ENCODE results near the gene CACNB4.

DNA sequence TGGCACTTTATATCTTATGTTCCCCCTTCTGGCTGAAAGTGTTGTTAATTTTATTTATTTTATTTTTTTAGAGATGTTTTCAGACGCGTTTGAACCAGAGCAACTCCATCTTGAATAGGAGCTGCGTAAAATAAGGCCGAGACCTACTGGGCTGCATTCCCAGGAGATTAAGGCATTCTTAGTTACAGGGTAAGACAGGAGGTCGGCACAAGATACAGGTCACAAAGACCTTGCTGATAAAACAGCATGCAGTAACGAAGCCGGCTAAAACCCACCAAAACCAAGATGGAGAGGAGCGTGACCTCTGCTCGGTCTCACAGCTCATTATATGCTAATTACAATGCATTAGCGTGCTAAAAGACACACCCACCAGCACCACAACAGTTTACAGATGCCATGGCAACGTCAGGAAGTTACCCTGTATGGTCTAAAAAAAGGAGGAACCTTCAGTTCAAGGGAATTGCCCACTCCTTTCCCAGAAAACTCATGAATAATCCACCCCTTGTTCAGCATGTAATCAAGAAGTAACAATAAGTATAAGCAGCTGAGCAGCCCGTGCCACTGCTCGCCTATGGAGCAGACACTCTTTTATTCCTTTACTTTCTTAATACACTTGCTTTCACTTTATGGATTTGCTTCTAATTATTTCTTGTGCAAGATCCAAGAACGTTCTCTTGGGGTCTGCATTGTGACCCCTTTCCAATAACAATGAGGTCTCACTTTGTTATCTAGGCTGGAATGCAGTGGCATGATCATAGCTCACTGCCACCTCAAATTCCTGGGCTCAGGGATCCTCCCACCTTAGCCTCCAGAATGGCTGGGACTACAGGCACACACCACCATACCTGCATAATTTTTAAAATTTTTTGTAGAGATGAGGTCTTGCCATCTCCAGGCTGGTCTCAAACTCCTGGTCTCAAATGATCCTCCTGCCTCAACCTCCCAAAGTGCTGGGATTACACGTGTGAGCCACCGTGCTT is 55.9 kb downstream of the CACNB4 start:
- TF ChIP-seq, protein P1, sequence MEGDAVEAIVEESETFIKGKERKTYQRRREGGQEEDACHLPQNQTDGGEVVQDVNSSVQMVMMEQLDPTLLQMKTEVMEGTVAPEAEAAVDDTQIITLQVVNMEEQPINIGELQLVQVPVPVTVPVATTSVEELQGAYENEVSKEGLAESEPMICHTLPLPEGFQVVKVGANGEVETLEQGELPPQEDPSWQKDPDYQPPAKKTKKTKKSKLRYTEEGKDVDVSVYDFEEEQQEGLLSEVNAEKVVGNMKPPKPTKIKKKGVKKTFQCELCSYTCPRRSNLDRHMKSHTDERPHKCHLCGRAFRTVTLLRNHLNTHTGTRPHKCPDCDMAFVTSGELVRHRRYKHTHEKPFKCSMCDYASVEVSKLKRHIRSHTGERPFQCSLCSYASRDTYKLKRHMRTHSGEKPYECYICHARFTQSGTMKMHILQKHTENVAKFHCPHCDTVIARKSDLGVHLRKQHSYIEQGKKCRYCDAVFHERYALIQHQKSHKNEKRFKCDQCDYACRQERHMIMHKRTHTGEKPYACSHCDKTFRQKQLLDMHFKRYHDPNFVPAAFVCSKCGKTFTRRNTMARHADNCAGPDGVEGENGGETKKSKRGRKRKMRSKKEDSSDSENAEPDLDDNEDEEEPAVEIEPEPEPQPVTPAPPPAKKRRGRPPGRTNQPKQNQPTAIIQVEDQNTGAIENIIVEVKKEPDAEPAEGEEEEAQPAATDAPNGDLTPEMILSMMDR (IDR thresholded peaks at IDR 0.05 in 2 of 3, conservative IDR thresholded peaks at IDR 0.05 in 1 of 3; ENCODE audit: borderline replicate concordance in 1 of 3, insufficient read depth in 1 of 3, low read depth in 2 of 3, low read length in 2 of 3), result no peak
- TF ChIP-seq TCF7L2 (IDR thresholded peaks at IDR 0.05; ENCODE audit: borderline replicate concordance, extremely low read depth, insufficient read depth, insufficient read length) (no peak), RAD21 (IDR thresholded peaks at IDR 0.05; ENCODE audit: low read depth) (no peak), EGR1 (IDR thresholded peaks at IDR 0.05; ENCODE audit: low read depth) (no peak), POLR2A (IDR thresholded peaks at IDR 0.05; ENCODE audit: borderline replicate concordance, extremely low read depth, insufficient read depth, insufficient read length) (no peak), EZH2phosphoT487 (IDR thresholded peaks at IDR 0.05; ENCODE audit: borderline replicate concordance) (no peak), ZNF274 (IDR thresholded peaks at IDR 0.05; ENCODE audit: low read depth, low read length) (no peak), YY1 (IDR thresholded peaks at IDR 0.05; ENCODE audit: extremely low read depth, insufficient replicate concordance, low read depth, low read length) (no peak), EZH2 (IDR thresholded peaks at IDR 0.05) (no peak), POLR2AphosphoS5 (IDR thresholded peaks at IDR 0.05; ENCODE audit: low read depth, low read length) (no peak), ELF1 (IDR thresholded peaks at IDR 0.05; ENCODE audit: borderline replicate concordance, low read depth) (no peak)
- TF ChIP-seq, protein P2, sequence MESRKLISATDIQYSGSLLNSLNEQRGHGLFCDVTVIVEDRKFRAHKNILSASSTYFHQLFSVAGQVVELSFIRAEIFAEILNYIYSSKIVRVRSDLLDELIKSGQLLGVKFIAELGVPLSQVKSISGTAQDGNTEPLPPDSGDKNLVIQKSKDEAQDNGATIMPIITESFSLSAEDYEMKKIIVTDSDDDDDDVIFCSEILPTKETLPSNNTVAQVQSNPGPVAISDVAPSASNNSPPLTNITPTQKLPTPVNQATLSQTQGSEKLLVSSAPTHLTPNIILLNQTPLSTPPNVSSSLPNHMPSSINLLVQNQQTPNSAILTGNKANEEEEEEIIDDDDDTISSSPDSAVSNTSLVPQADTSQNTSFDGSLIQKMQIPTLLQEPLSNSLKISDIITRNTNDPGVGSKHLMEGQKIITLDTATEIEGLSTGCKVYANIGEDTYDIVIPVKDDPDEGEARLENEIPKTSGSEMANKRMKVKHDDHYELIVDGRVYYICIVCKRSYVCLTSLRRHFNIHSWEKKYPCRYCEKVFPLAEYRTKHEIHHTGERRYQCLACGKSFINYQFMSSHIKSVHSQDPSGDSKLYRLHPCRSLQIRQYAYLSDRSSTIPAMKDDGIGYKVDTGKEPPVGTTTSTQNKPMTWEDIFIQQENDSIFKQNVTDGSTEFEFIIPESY (IDR thresholded peaks at IDR 0.05; ENCODE audit: extremely low read depth, insufficient replicate concordance, low read length), result no peak
- TF ChIP-seq, protein P3, sequence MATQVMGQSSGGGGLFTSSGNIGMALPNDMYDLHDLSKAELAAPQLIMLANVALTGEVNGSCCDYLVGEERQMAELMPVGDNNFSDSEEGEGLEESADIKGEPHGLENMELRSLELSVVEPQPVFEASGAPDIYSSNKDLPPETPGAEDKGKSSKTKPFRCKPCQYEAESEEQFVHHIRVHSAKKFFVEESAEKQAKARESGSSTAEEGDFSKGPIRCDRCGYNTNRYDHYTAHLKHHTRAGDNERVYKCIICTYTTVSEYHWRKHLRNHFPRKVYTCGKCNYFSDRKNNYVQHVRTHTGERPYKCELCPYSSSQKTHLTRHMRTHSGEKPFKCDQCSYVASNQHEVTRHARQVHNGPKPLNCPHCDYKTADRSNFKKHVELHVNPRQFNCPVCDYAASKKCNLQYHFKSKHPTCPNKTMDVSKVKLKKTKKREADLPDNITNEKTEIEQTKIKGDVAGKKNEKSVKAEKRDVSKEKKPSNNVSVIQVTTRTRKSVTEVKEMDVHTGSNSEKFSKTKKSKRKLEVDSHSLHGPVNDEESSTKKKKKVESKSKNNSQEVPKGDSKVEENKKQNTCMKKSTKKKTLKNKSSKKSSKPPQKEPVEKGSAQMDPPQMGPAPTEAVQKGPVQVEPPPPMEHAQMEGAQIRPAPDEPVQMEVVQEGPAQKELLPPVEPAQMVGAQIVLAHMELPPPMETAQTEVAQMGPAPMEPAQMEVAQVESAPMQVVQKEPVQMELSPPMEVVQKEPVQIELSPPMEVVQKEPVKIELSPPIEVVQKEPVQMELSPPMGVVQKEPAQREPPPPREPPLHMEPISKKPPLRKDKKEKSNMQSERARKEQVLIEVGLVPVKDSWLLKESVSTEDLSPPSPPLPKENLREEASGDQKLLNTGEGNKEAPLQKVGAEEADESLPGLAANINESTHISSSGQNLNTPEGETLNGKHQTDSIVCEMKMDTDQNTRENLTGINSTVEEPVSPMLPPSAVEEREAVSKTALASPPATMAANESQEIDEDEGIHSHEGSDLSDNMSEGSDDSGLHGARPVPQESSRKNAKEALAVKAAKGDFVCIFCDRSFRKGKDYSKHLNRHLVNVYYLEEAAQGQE (IDR thresholded peaks at IDR 0.05; ENCODE audit: low read depth), result no peak

Measured in HCT116 (cell line).